ENCODE measurements around the gene PLEKHG3.

PLEKHG3 gene

GRCh38 chr14:64765740-64766302 is 61.6 kb downstream of the PLEKHG3 start:
- TF ChIP-seq CTCF (IDR thresholded peaks at IDR 0.05; ENCODE audit: low read depth, low read length, poor library complexity, severe bottlenecking): no peak
- TF ChIP-seq EZH2phosphoT487 (IDR thresholded peaks at IDR 0.05; ENCODE audit: borderline replicate concordance, low read length): no peak
- H3K27ac ChIP-seq (ENCODE audit: low read depth, low read length): no peak overlapping the region

GRCh38 chr14:64766430-64767151 is 62.4 kb downstream of the PLEKHG3 start:
- Histone ChIP-seq H3K9me2 (replicated peaks; ENCODE audit: control insufficient read depth, low read length) (no peaks in the 10 kb centered on the region), H3K9me3 (ENCODE audit: control insufficient read depth, insufficient read depth, low read length) (no peaks in the 10 kb centered on the region), H3K4me2 (ENCODE audit: low read length) (no peak overlapping the region), H3K36me3 (ENCODE audit: control insufficient read depth, low read length) (no peaks in the 10 kb centered on the region), H3K4me1 (ENCODE audit: control insufficient read depth, low read length) (peaks cover 16% of the 10 kb centered on the region), H3K79me2 (ENCODE audit: control insufficient read depth, low read length) (no peaks in the 10 kb centered on the region), H4K20me1 (ENCODE audit: control insufficient read depth, insufficient read depth, low read depth, low read length) (no peaks in the 10 kb centered on the region), H3K4me3 (ENCODE audit: low read length) (no peak overlapping the region), H3K27ac (ENCODE audit: low read depth, low read length) (no peak overlapping the region), H3K27me3 (ENCODE audit: control insufficient read depth, low read length) (peaks cover 5% of the 10 kb centered on the region; the same call in 1 of the 2 replicates), H3F3A (ENCODE audit: control insufficient read depth, insufficient read depth) (no peaks in the 10 kb centered on the region)
- no peak for TF ChIP-seq EZH2phosphoT487 (IDR thresholded peaks at IDR 0.05; ENCODE audit: borderline replicate concordance, low read length)
- no peak for TF ChIP-seq CTCF (IDR thresholded peaks at IDR 0.05; ENCODE audit: low read depth, low read length, poor library complexity, severe bottlenecking)

More at GRCh38 chr14:64765740-64766302, 61.6 kb downstream of the PLEKHG3 start:
- no peaks in the 10 kb centered on the region for H4K20me1 ChIP-seq (ENCODE audit: control insufficient read depth, insufficient read depth, low read depth, low read length)
- H3K79me2 ChIP-seq (ENCODE audit: control insufficient read depth, low read length): no peaks in the 10 kb centered on the region
- no peaks in the 10 kb centered on the region for H3K9me2 ChIP-seq (replicated peaks; ENCODE audit: control insufficient read depth, low read length)
- H3K27me3 ChIP-seq (ENCODE audit: control insufficient read depth, low read length): peaks cover 7% of the 10 kb centered on the region; the same call in 1 of the 2 replicates
- H3K4me3 ChIP-seq (ENCODE audit: low read length): no peak overlapping the region
- no peaks in the 10 kb centered on the region for H3K36me3 ChIP-seq (ENCODE audit: control insufficient read depth, low read length)
- no peak overlapping the region for H3K4me2 ChIP-seq (ENCODE audit: low read length)
- H3K4me1 ChIP-seq (ENCODE audit: control insufficient read depth, low read length): peaks cover 16% of the 10 kb centered on the region
- no peaks in the 10 kb centered on the region for H3K9me3 ChIP-seq (ENCODE audit: control insufficient read depth, insufficient read depth, low read length)
- H3F3A ChIP-seq (ENCODE audit: control insufficient read depth, insufficient read depth): no peaks in the 10 kb centered on the region

GRCh38 chr14:64767215-64767964 is 63.2 kb downstream of the PLEKHG3 start:
- TF ChIP-seq CTCF (IDR thresholded peaks at IDR 0.05; ENCODE audit: low read depth, low read length, poor library complexity, severe bottlenecking): no peak
- no peak for TF ChIP-seq EZH2phosphoT487 (IDR thresholded peaks at IDR 0.05; ENCODE audit: borderline replicate concordance, low read length)

More at GRCh38 chr14:64767215-64767964, 63.2 kb downstream of the PLEKHG3 start:
- no peak overlapping the region for H3K4me3 ChIP-seq (ENCODE audit: low read length)
- H3F3A ChIP-seq (ENCODE audit: control insufficient read depth, insufficient read depth): no peaks in the 10 kb centered on the region
- H3K9me2 ChIP-seq (replicated peaks; ENCODE audit: control insufficient read depth, low read length): no peaks in the 10 kb centered on the region
- no peak overlapping the region for H3K4me2 ChIP-seq (ENCODE audit: low read length)
- no peaks in the 10 kb centered on the region for H3K79me2 ChIP-seq (ENCODE audit: control insufficient read depth, low read length)
- no peaks in the 10 kb centered on the region for H4K20me1 ChIP-seq (ENCODE audit: control insufficient read depth, insufficient read depth, low read depth, low read length)
- peaks cover 5% of the 10 kb centered on the region; the same call in 1 of the 2 replicates for H3K27me3 ChIP-seq (ENCODE audit: control insufficient read depth, low read length)
- H3K9me3 ChIP-seq (ENCODE audit: control insufficient read depth, insufficient read depth, low read length): no peaks in the 10 kb centered on the region
- no peak overlapping the region for H3K27ac ChIP-seq (ENCODE audit: low read depth, low read length)
- no peaks in the 10 kb centered on the region for H3K36me3 ChIP-seq (ENCODE audit: control insufficient read depth, low read length)
- peaks cover 11% of the 10 kb centered on the region for H3K4me1 ChIP-seq (ENCODE audit: control insufficient read depth, low read length)
